Fibroblast of lung (primary cell): Measurements from ENCODE around the gene PPARG.

Source experiments
- EZH2 ChIP-seq: IDR thresholded peaks from 2 replicates; pipeline ENCODE4 v1.5.1; 2012; ENCODE audit warnings: low read length, control low read depth, mild to moderate bottlenecking; ENCODE audit errors: missing control alignments
- TF ChIP-seq, protein P1 (sequence below), 2 donors: IDR thresholded peaks in 1 of 2; conservative IDR thresholded peaks in 1 of 2; 1 replicate in 1 of 2; 2 replicates in 1 of 2; pipeline ENCODE4 v1.5.1; 2011 to 2012; ENCODE audit warnings: low read length in 2 of 2, control low read depth in 1 of 2, inconsistent platforms in 1 of 2, low read depth in 1 of 2, mild to moderate bottlenecking in 1 of 2

DNA sequence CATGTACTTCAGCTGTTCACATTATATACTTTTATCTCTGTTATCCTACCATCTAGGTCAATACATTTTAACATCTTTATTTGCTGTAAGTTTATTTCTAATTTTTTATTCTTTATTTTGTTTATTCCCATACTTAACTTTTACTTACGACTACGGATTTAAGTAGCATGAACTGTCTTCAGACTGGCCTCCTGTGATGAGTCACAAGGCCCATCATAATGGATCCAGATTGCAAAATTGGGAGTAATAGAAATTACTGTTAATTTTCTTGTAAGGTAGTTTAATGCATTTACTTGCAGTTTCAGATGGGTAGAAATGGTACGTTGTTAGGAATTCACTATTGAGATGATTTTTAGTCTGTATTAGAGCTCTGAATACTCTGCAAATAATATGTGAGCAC lies 45.9 kb downstream of the PPARG start:
- TF ChIP-seq EZH2: no peak
- TF ChIP-seq, protein P1, sequence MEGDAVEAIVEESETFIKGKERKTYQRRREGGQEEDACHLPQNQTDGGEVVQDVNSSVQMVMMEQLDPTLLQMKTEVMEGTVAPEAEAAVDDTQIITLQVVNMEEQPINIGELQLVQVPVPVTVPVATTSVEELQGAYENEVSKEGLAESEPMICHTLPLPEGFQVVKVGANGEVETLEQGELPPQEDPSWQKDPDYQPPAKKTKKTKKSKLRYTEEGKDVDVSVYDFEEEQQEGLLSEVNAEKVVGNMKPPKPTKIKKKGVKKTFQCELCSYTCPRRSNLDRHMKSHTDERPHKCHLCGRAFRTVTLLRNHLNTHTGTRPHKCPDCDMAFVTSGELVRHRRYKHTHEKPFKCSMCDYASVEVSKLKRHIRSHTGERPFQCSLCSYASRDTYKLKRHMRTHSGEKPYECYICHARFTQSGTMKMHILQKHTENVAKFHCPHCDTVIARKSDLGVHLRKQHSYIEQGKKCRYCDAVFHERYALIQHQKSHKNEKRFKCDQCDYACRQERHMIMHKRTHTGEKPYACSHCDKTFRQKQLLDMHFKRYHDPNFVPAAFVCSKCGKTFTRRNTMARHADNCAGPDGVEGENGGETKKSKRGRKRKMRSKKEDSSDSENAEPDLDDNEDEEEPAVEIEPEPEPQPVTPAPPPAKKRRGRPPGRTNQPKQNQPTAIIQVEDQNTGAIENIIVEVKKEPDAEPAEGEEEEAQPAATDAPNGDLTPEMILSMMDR (conservative IDR thresholded peaks at IDR 0.05 in 1 of 2, IDR thresholded peaks at IDR 0.05 in 1 of 2; ENCODE audit: low read depth in 1 of 2, low read length in 2 of 2): no peak
